ENCODE data around the gene SUGCT.

DNA sequence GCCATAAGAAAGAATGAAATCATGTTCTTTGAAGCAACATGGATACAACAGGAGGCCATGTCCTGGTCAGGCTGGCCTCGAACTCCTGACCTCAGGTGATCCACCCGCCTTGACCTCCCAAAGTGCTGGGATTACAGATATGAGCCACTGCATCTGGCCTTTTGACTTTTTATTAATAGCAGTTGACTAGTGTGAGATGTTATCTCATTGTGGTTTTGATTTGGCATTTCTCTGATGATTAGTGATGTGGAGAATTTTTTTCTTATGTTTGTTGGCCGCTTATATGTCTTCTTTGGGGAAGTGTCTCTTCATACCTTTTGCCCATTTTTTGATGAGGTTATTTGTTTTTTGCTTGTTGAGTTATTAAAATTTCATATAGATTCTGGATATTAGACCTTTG, 400.9 kb downstream of the SUGCT start:
- TF ChIP-seq, protein P1, sequence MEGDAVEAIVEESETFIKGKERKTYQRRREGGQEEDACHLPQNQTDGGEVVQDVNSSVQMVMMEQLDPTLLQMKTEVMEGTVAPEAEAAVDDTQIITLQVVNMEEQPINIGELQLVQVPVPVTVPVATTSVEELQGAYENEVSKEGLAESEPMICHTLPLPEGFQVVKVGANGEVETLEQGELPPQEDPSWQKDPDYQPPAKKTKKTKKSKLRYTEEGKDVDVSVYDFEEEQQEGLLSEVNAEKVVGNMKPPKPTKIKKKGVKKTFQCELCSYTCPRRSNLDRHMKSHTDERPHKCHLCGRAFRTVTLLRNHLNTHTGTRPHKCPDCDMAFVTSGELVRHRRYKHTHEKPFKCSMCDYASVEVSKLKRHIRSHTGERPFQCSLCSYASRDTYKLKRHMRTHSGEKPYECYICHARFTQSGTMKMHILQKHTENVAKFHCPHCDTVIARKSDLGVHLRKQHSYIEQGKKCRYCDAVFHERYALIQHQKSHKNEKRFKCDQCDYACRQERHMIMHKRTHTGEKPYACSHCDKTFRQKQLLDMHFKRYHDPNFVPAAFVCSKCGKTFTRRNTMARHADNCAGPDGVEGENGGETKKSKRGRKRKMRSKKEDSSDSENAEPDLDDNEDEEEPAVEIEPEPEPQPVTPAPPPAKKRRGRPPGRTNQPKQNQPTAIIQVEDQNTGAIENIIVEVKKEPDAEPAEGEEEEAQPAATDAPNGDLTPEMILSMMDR (IDR thresholded peaks at IDR 0.05), result no peak
- TF ChIP-seq POLR2A (IDR thresholded peaks at IDR 0.05), result no peak
